ENCODE measurements around the gene PCGF3.

PCGF3 gene

GRCh38 chr4:659851-660250 lies 45.8 kb upstream of the PCGF3 start:
- no peak for TF ChIP-seq CTCF (IDR thresholded peaks at IDR 0.05; ENCODE audit: low read depth, low read length)
- H3K4me3 ChIP-seq (ENCODE audit: low read depth, low read length) = no peak overlapping the region

- TF ChIP-seq CTCF (IDR thresholded peaks at IDR 0.05; ENCODE audit: low read depth, low read length) = no peak
These were observed 45.2 kb upstream of the PCGF3 start for GRCh38 chr4:660401-660800.

GRCh38 chr4:661231-661630 lies 44.4 kb upstream of the PCGF3 start:
- H3K4me3 ChIP-seq (ENCODE audit: low read depth, low read length) = no peak overlapping the region
- TF ChIP-seq CTCF (IDR thresholded peaks at IDR 0.05; ENCODE audit: low read depth, low read length) = no peak

More at GRCh38 chr4:660401-660800, 45.2 kb upstream of the PCGF3 start:
- no peak overlapping the region for H3K4me3 ChIP-seq (ENCODE audit: low read depth, low read length)

- no peak for TF ChIP-seq CTCF (IDR thresholded peaks at IDR 0.05; ENCODE audit: low read depth, low read length)
- no peak overlapping the region for H3K4me3 ChIP-seq (ENCODE audit: low read depth, low read length)
These were observed 43.5 kb upstream of the PCGF3 start for GRCh38 chr4:661881-662761.

DNA sequence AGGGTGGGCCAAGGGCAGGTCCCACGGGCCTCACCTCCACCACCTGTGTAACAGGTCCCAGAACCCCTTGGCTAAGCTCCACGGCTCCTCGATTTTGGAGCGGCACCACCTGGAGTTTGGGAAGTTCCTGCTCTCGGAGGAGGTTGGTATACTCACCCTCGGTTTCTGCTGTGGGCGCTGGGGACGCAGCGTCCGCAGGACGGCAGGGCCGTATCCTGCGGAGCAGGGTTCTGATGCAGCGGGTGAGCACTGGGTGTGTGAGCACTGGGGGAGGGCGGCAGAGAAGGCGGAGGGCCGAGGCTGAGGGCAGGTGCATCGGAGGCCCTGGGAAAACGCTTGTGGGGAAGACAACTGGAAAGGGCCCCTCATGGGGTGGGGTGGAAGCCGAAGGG lies 42.6 kb upstream of the PCGF3 start:
- H3K4me3 ChIP-seq (ENCODE audit: low read depth, low read length) = no peak overlapping the region
- TF ChIP-seq CTCF (IDR thresholded peaks at IDR 0.05; ENCODE audit: low read depth, low read length) = no peak

DNA sequence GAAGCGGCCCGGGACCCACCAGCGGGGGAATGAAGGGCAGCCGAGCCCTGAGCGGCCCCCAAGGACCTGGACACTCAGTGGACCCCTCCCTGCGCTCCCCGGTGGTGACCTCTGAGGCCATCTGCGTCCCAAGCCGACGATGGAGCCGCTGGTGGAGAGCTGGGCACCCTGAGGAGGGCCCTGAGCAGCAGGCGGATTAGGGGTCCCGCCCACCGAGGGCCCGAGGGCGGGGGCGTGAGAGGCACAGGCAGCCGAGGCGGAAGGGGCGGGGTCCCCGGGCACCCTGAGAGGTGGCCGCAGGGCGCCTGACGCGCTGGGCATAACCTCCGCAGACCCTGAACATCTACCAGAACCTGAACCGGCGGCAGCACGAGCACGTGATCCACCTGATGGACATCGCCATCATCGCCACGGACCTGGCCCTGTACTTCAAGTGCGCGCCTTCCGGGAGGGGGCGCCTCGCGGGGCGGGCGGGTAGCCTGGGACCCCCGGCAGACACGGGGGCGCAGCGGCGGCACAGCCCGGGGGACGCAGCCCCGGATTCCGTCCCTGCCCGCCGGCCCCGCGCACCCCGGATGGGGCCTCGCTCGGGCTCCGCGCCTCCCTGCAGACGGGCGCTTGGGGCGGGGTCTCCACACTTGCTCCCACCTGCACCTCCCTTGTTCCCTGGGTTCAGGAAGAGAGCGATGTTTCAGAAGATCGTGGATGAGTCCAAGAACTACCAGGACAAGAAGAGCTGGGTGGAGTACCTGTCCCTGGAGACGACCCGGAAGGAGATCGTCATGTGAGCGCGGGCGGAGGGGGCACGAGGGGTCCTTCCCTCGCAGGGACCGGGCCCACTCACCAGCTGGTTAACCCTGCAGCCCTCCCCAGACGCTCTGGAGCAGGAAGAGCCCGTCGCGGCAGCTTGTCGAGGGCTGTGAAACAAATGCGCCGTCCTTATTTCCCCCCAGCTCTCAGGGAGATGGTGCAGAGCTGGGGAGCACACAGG lies 41.9 kb upstream of the PCGF3 start:
- TF ChIP-seq CTCF (IDR thresholded peaks at IDR 0.05; ENCODE audit: low read depth, low read length) = no peak
- H3K4me3 ChIP-seq (ENCODE audit: low read depth, low read length) = no peak overlapping the region
